ENCODE data around the gene KLF4.
"Not testable (repeated sequence)": the region's sequence is repeated elsewhere in the genome, so short reads cannot be mapped to it uniquely, and the experiment has no call there.

Gene KLF4

DNA sequence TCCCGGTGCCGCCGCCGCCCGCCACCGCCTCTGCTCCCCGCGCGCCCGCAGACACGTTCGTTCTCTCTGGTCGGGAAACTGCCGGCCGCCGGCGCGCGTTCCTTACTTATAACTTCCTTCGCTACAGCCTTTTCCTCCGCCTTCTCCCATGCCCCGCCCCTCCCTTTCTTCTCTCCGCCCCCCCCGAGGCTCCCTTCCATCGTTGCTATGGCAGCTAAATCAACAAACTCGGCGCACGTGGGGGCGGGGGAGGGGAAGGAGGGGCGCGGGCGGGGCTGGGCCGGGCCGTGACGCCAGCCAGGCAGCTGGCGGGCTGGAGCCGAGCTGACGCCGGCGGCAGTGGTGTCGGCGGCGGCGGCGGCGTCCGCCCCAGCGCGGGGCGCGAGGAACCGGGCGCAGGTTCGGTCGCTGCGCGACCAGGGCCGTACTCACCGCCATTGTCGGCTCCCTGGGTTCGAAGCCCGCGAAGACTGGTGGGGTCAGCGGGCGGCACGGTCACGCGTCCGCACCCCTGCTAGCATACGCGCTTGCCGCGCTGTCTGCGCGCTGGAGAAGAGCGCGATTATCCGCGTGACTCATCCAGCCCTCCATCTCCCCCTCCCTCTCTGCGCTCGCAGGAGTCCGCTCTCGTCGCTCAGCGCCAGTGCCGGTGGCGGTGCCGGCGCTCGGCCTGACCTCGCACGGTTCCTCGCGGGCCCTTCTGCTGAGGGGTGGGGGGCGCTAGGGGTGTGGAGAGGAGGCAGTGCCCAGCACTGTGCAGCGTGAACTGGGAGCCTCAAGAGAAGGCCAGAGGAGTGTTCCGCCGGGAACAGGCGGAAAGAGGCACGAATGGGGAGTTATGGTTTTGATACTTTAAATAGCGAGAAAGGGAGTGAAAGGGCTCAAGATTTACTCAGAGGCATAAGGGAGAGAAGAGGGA lies at the start of gene KLF4:
Gene KLF4, minus strand, starts transcription at position 83 of the 919 bp plus-strand sequence. CDS start 597 bp downstream, outside the sequence.
- peak; percentile 95 for DNase-seq

DNA sequence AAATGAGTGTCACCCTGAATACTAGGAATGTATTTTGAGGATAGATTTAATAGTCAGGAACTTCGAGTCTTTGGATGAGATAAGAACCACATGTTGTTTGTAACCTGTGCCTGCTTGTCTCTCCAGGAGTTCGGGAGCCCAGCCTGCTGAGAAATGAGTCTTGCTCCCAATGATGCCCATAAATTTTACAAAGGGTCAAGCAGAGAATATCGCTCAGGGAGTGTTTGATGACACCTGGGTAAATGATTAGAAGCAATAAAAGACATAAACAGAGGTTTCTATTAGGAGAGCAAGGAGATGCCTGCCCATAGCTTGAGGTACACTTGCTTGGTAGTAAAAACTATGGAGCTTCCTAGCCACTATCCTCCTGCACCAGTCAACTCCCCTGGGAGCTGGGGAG lies 46.9 kb upstream of the KLF4 start:
- DNase-seq = no peak

DNA sequence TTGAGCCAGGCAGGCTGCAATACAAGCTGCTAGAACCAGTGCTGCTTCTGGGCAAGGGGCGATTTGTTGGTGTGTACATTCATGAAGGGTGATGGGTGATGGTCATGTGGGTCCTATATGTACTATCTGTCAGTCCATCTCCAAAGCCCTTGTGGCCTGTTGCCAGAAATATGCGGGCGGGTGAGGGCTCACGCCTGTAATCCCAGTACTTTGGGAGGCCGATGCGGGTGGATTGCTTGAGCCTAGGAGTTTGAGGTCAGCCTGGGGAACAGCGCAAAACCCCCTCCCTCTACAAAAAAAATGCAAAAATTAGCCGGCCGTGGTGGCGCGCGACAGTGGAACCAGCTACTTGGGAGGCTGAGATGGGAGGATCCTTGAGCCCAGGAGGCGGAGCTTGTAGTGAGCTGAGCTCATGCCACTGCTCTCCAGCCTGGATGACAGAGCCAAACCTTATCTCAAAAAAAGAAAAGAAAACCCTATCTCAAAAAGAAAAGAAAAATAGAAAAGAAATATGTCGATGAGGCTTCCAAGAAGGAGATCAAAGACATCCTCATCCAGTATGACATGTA lies 45.0 kb upstream of the KLF4 start:
- no peak for DNase-seq

- DNase-seq = no peak
Measured at GRCh38 chr9:107530679-107531078, 41.1 kb upstream of the KLF4 start.

DNA sequence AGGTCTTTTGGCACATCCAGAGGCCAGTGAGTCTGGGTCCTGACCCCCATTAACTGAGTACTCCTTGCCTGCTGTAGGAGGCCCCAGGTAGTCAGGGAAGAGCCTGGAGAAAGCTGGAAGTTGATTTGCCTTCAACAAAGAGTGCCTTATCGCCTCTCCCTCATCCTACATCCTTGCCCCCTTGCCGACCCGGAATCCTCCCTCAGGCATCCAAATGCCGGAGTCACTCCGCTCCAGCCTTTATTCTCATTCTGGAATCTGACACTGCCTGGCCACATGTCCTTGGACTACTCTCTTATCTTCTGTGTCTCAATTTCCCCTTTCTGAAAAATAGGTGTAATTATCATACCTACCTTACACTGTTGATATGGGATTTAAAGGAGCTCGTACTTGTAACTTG lies 39.1 kb upstream of the KLF4 start:
- DNase-seq = no peak

DNA sequence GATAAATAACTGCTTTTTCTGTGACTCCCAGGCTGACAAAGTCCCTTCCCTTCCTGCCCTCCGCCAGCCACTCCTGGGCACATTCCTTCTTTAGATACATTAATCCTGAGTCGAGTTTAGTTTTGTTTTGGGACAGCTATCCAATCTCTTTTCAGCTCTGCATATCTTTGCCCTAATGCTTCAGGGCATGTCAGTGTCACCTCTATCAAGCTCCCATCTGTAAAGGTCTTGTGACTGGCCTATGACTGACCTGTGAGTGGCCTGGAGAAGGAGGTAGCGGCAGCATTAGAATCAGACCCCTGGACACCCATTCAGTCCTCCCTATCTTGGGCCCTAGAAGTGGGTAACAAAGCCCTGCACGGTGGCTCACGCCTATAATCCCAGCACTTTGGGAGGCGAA lies 34.0 kb upstream of the KLF4 start:
- no peak for DNase-seq

- no peak for DNase-seq
Measured at GRCh38 chr9:107520186-107520585, 30.6 kb upstream of the KLF4 start.

GRCh38 chr9:107518037-107518807 lies 28.7 kb upstream of the KLF4 start:
- DNase-seq = no peak

GRCh38 chr9:107513464-107514100 lies 24.0 kb upstream of the KLF4 start:
- no peak for DNase-seq

DNA sequence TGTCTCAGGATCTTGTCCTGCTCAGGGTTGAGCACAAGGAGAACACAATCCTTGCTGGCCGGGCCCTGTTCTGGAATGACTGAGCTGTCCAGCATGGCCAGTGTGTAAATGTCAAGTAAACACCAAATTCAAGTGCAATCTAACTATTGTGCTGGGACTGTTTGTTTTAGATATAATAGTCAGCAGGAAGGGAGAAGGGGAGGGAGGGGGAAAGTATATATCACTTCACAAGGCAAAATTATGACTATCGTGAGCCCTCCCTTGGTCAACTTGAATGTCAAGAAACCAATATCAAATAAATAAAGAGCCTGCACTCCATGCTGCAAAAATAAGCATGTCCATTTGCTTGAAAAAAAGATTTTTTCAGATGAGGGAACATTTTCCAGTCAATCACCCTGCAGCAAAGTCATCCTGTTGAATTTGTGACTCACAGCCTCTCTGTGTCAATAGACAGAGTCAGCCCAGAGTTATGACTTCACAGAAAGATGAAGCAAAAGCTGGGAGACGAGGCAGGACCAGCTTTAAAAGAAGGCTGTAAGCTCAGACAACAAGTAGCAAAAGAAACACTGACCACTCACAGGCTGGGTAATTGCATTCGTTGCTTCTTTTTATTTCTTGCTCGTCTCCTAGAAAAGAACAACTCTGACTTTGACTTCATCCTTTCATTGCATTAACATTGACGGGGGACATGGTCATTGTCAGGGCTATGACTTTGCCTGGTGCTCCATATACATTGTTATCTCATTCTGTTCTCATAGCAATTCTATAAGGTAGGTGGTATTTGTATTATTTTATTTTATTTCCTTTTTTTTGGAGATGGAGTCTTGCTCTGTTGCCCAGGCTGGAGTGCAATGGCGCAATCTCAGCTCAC lies 15.3 kb upstream of the KLF4 start:
- no peak for DNase-seq

- no peak for DNase-seq
Measured at GRCh38 chr9:107502464-107502863, 12.9 kb upstream of the KLF4 start.

- not testable (repeated sequence) for DNase-seq
Measured at GRCh38 chr9:107500421-107501200, 11.0 kb upstream of the KLF4 start.

GRCh38 chr9:107496976-107497375 lies 7.4 kb upstream of the KLF4 start:
- DNase-seq = no peak

- no peak for DNase-seq
Measured at GRCh38 chr9:107492381-107492970, 2.9 kb upstream of the KLF4 start.

DNA sequence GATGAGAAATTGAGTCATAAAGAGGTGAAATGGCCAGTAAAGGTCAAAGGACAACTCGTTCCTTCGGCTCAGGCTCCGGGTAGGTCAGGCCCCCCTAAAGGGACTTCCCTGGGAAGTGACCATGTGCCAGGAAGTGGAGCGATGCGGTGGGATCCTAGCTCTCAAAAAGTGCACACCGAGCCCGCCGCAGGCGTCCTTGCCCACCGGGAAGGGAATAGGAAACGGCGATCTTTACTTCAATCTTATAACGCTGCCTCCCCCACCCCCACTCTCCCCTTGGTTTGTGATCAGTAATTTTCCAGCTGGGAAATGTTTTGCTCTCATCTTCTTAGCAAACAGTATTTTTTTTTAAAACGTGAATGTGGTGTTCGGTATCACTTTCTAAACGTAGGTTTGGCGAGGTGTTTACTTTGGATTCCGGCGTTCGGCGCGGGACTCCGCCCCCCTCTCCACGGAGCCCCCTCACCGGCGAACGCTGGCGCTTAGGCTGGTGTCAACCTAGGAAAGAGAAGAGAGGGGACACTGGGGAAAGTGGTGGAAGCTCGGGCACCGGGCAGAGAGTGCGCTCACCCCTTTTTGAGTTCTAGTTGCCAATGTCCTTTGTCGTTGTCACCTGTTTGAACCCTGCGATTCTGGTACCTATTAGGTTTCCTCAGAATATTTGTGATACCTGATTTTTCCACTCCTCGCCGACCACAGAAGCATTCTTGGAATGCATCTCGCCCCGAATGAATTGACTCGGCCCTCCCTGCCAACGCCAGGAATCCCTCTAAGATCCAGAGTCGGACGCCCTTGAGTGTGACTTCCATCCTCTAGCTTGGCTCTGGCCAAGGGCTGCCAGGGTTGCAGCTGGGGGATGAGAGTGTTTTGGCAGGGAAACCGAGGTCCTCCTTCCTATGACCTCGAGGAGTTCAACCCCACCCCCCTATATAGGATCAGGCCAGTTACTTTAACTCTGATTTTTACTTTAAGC lies 1.8 kb upstream of the KLF4 start:
- DNase-seq = no peak

DNA sequence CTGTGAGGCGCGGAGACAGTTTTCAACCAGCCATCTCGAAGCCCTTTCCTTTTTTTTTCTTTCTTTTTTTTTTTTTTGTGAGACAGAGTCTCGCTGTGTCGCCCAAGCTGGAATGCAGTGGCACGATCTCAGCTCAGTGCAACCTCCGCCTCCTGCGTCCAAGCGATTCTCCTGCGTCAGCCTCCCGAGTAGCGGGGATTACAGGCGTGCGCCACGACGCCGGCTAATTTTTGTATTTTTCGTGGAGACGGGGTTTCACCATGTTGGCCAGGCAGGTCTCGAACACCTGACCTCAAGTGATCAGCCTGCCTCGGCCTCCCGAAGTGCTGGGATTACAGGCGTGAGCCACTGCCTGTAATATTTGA lies 1.0 kb upstream of the KLF4 start:
- not testable (repeated sequence) for DNase-seq

DNA sequence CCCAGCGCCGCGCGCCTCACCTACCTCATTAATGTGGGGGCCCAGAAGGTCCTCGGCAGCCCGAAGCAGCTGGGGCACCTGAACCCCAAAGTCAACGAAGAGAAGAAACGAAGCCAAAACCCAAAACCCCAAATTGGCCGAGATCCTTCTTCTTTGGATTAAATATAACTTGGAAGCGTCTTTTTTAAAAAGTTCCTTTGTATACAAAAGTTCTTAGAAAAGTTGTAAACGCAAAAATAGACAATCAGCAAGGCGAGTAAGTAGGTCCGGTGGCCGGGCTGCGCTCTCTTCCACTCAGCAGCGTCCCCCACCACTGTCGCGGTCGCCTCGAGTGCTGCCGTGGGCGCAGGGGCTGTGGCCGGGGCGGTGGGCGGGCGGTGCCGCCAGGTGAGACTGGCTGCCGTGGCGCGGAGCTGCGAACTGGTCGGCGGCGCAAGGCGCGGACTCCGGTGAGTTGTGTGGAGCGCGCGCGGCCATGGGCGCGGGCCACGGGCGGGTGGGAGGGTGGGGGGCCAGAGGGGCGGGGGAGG lies 360 bp downstream of the KLF4 start:
- no peak for DNase-seq

DNA sequence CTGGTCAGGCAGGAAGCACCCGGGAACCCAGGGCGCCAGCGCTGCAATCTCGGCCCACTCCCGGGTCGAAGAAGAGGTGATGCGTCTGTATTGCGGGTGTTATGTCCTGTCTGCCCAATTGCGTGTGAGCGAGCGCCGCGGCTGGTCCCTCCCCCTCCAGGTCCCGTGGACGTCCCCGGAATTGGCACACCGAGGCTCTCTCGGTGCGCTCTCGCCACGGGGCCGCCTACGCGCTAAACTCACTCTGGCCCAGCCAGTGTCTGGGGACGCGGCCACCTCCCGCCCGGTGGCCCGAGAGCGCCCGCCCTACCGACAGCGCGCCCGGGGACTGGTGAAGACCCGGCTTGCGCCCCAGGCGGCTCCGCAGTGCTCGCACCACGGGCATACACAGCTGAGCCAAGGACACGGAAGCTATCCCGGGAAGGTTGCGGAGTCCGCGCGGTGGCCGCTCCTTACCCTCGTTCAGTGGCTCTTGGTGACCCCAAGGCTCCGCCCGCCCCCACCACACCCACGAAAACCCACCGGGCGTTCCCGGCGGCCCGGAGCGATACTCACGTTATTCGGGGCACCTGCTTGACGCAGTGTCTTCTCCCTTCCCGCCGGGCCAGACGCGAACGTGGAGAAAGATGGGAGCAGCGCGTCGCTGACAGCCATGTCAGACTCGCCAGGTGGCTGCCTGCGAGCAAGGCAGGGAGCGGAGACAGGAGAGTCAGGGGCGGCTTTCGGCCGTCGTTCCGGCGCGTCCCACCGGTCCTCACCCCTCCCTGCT lies 1.0 kb downstream of the KLF4 start:
- peak; percentile 41 for DNase-seq
